Measurements from ENCODE around the gene VAX1. TPM values are rescaled to one million over a fixed set of nuclear protein-coding genes. Genes with fewer than 3 reads are reported as not detected.

VAX1 gene
- total and polyA plus RNA-seq, 9 of the 15 experiments (the other 6 are each of a cell fraction or from before 2014, with no cell fraction given), result not detected

- TF ChIP-seq ATF4 (CRISPR knock-in tag; IDR thresholded peaks at IDR 0.05), result no peak
These were observed 47.2 kb downstream of the VAX1 start (continued) for GRCh38 chr10:117090834-117091233.

GRCh38 chr10:117087521-117087920, 50.5 kb downstream of the VAX1 start:
- H3K4me2 ChIP-seq (ENCODE audit: insufficient read depth, low read length), result no peak overlapping the region
- TF ChIP-seq NFRKB (IDR thresholded peaks at IDR 0.05; ENCODE audit: low read depth), result no peak
- no peak for TF ChIP-seq CC2D1A (IDR thresholded peaks at IDR 0.05)
- TF ChIP-seq ZNF316 (IDR thresholded peaks at IDR 0.05), result peak; percentile 56; the same call in 1 of the 2 replicates
- peak; percentile 23; the same call in 1 of the 2 replicates for TF ChIP-seq C11orf30 (IDR thresholded peaks at IDR 0.05; ENCODE audit: low read depth)
- no peak for TF ChIP-seq KDM4B (IDR thresholded peaks at IDR 0.05; ENCODE audit: borderline replicate concordance in 2 of 2, low read depth in 1 of 2)
- no peak for TF ChIP-seq KHSRP (IDR thresholded peaks at IDR 0.05)
- no peak for TF ChIP-seq CUX1 (CRISPR knock-in tag; IDR thresholded peaks at IDR 0.05)
- no peak for TF ChIP-seq ZBTB33 (CRISPR knock-in tag; IDR thresholded peaks at IDR 0.05)
- no peak for TF ChIP-seq KLF1 (tag; IDR thresholded peaks at IDR 0.05)
- no peak for TF ChIP-seq FOXA3 (CRISPR knock-in tag; conservative IDR thresholded peaks at IDR 0.05 in 1 of 2, IDR thresholded peaks at IDR 0.05 in 1 of 2)
- no peak for TF ChIP-seq XRCC4 (IDR thresholded peaks at IDR 0.05; ENCODE audit: extremely low read depth, insufficient read depth, insufficient read length)
- no peak for TF ChIP-seq PCBP1 (IDR thresholded peaks at IDR 0.05; ENCODE audit: low read depth, low read length, poor library complexity, severe bottlenecking)
- 0% methylated on average over 3 of the region's 3 CpGs for WGBS (ENCODE audit: insufficient coverage, low coverage, missing lambda C conversion rate)
- intact Hi-C loops (cut with micrococcal nuclease), result no loop called here
- H3K9me3 ChIP-seq (replicated peaks; ENCODE audit: control insufficient read depth, insufficient read depth, low read depth, low read length), result no peaks in the 10 kb centered on the region
- H3K36me3 ChIP-seq (ENCODE audit: control insufficient read depth, insufficient read depth, low read length), result no peaks in the 10 kb centered on the region
- H3K27me3 ChIP-seq (ENCODE audit: control insufficient read depth in 2 of 2, insufficient read depth in 2 of 2, low read length in 2 of 2), result no peaks in the 10 kb centered on the region; a peak in 1 of 5 replicates
- in situ Hi-C loops (cut with MboI), result no loop called here
- BruUV-seq (replicated peaks), result no TSS peak
- no peak for ATAC-seq
- H2AFZ ChIP-seq (ENCODE audit: low read depth, low read length), result no peak overlapping the region
- H3K4me1 ChIP-seq (replicated peaks in 1 of 2; ENCODE audit: control insufficient read depth in 2 of 2, insufficient read depth in 2 of 2, low read length in 2 of 2), result no peaks in the 10 kb centered on the region
- no peak for FAIRE-seq
- CTCF ChIA-PET (ENCODE audit: low intra/inter-chr PET ratio), result no interaction called here
- no peak overlapping the region for H3K4me3 ChIP-seq
- no peaks in the 10 kb centered on the region for H4K20me1 ChIP-seq (replicated peaks; ENCODE audit: control insufficient read depth, insufficient read depth, low read length)
- no peaks in the 10 kb centered on the region for H3K9me1 ChIP-seq (ENCODE audit: control insufficient read depth, insufficient read depth, low read length)
- no peak overlapping the region for H3K27ac ChIP-seq (ENCODE audit: extremely low read depth, low read depth, low read length)
- POLR2A ChIA-PET, result no interaction called here
- no peak overlapping the region for H3K9ac ChIP-seq (ENCODE audit: insufficient read depth in 1 of 2, low read depth in 2 of 2, low read length in 2 of 2)
- no peaks in the 10 kb centered on the region for H3K79me2 ChIP-seq (ENCODE audit: control insufficient read depth, insufficient read depth, low read length)
- DNase-seq (ENCODE audit: extremely low read depth in 1 of 4, low spot score in 3 of 4), result no peak

Measured in K562 (cell line).